HepG2 (cell line): ENCODE data around the gene TATDN3. TPM values are rescaled to one million over a fixed set of nuclear protein-coding genes. Genes with fewer than 3 reads are reported as not detected.

Experiments used
- BORCS8-MEF2B ChIP-seq: sonication (generic); formaldehyde crosslinking; IDR thresholded peaks from 2 replicates; pipeline ENCODE4 v1.8.0; 2022; ENCODE audit warnings: mild to moderate bottlenecking, missing genetic modification reagents
- CEBPB ChIP-seq: IDR thresholded peaks from 2 replicates; pipeline ENCODE4 v1.6.1; 2011; ENCODE audit warnings: low read depth, low read length, improper control_type of control experiment, borderline replicate concordance
- CHCHD3 ChIP-seq: sonication (generic); formaldehyde crosslinking; IDR thresholded peaks from 2 replicates; pipeline ENCODE4 v1.8.0; 2022; ENCODE audit warnings: mild to moderate bottlenecking, missing genetic modification reagents, moderate library complexity
- DMAP1 ChIP-seq: IDR thresholded peaks from 2 replicates; pipeline ENCODE4 v1.6.1; 2016
- FLYWCH1 ChIP-seq: sonication (generic); formaldehyde crosslinking; IDR thresholded peaks from 2 replicates; pipeline ENCODE4 v1.8.1; 2023; ENCODE audit warnings: mild to moderate bottlenecking, missing genetic modification reagents
- HOXA9 ChIP-seq: sonication (generic); formaldehyde crosslinking; IDR thresholded peaks from 2 replicates; pipeline ENCODE4 v1.8.1; 2022; ENCODE audit warnings: missing genetic modification reagents, mild to moderate bottlenecking, moderate library complexity, borderline replicate concordance
- IRX3 ChIP-seq: sonication (generic); formaldehyde crosslinking; IDR thresholded peaks from 2 replicates; pipeline ENCODE4 v1.8.1; 2023; ENCODE audit warnings: mild to moderate bottlenecking, low read depth, missing genetic modification reagents, borderline replicate concordance
- JARID2 ChIP-seq: sonication (generic); formaldehyde crosslinking; IDR thresholded peaks from 2 replicates; pipeline ENCODE4 v1.8.1; 2023; ENCODE audit warnings: missing genetic modification reagents, inconsistent platforms; ENCODE audit not compliant: insufficient replicate concordance
- KLF15 ChIP-seq: sonication (generic); formaldehyde crosslinking; IDR thresholded peaks from 2 replicates; pipeline ENCODE4 v1.8.1; 2023; ENCODE audit warnings: borderline replicate concordance, mild to moderate bottlenecking, inconsistent platforms, missing genetic modification reagents, mixed read lengths
- MAX ChIP-seq: IDR thresholded peaks from 2 replicates; pipeline ENCODE4 v1.6.1; 2012; ENCODE audit warnings: inconsistent platforms
- MEIS2 ChIP-seq: sonication (generic); formaldehyde crosslinking; IDR thresholded peaks from 2 replicates; pipeline ENCODE4 v1.9.0; 2021; ENCODE audit warnings: mild to moderate bottlenecking, missing genetic modification reagents
- MYNN ChIP-seq: sonication (generic); formaldehyde crosslinking; IDR thresholded peaks from 2 replicates; pipeline ENCODE4 v1.4.0; 2020; ENCODE audit warnings: mild to moderate bottlenecking, low read depth, missing genetic modification reagents
- RXRB ChIP-seq: IDR thresholded peaks from 2 replicates; pipeline ENCODE4 v1.6.1; 2016; ENCODE audit warnings: borderline replicate concordance, missing genetic modification reagents, missing compliant biosample characterization
- SNRNP70 ChIP-seq: fragments of 200-400 bp; formaldehyde crosslinking; IDR thresholded peaks from 2 replicates; pipeline ENCODE4 v1.6.1; 2017; ENCODE audit warnings: mild to moderate bottlenecking, low read depth, low read length, moderate library complexity
- SRF ChIP-seq: IDR thresholded peaks from 2 replicates; pipeline ENCODE4 v1.6.1; 2011; ENCODE audit warnings: mild to moderate bottlenecking, low read depth, low read length, moderate library complexity
- TOPORS ChIP-seq: sonication (generic); formaldehyde crosslinking; IDR thresholded peaks from 2 replicates; pipeline ENCODE4 v1.8.0; 2023; ENCODE audit warnings: mild to moderate bottlenecking, missing genetic modification reagents
- ZBTB3 ChIP-seq: sonication (generic); formaldehyde crosslinking; IDR thresholded peaks from 2 replicates; pipeline ENCODE4 v1.4.0; 2020; ENCODE audit warnings: low read depth, mild to moderate bottlenecking, moderate library complexity, missing genetic modification reagents, borderline replicate concordance
- ZKSCAN1 ChIP-seq: fragments of 150-350 bp; IDR thresholded peaks from 2 replicates; pipeline ENCODE4 v1.6.1; 2014; ENCODE audit warnings: low read length
- ZKSCAN8 ChIP-seq: IDR thresholded peaks from 2 replicates; pipeline ENCODE4 v1.6.1; 2016; ENCODE audit warnings: borderline replicate concordance, missing genetic modification reagents, missing compliant biosample characterization
- ZNF326 ChIP-seq: sonication (generic); formaldehyde crosslinking; IDR thresholded peaks from 2 replicates; pipeline ENCODE4 v1.4.0; 2020; ENCODE audit warnings: missing genetic modification reagents, borderline replicate concordance
- ZNF570 ChIP-seq: sonication (generic); formaldehyde crosslinking; IDR thresholded peaks from 2 replicates; pipeline ENCODE4 v1.4.0; 2020; ENCODE audit warnings: mild to moderate bottlenecking, missing genetic modification reagents, borderline replicate concordance
- ZNF780A ChIP-seq: sonication (generic); formaldehyde crosslinking; IDR thresholded peaks from 2 replicates; pipeline ENCODE4 v1.8.0; 2022; ENCODE audit warnings: mild to moderate bottlenecking, missing genetic modification reagents, moderate library complexity
- ZNF788 ChIP-seq: sonication (generic); formaldehyde crosslinking; IDR thresholded peaks from 2 replicates; pipeline ENCODE4 v1.5.0; 2020; ENCODE audit warnings: mild to moderate bottlenecking, missing genetic modification reagents, borderline replicate concordance
- polyA plus RNA-seq, 8 experiments: library from polyadenylated mRNA; depleted of rRNA in 3 of 8; stranded (reverse) in 7 of 8; unstranded in 1 of 8; fragments of >200 nt; fragmentation: Illumina TruSeq in 4 of 8; extraction: Trizol in 4 of 8; gene quantifications; 2 replicates each; pipeline versions ENCODE4 v1.2.1 to v1.2.3, GENCODE V29; 2011 to 2016; ENCODE audit warnings: low read depth in 4 of 8, missing spikeins in 1 of 8, mixed read lengths in 1 of 8; ENCODE audit not compliant: insufficient read depth in 1 of 8
- total RNA-seq, 5 experiments: library from RNA; depleted of rRNA; stranded (reverse); fragments of >200 nt; fragmentation: Illumina TruSeq; extraction: Trizol; gene quantifications; 2 replicates each; pipeline ENCODE4 v1.2.3, GENCODE V29; 2016; ENCODE audit warnings: low read depth in 1 of 5
- TF ChIP-seq, protein P1 (sequence below): sonication (generic); formaldehyde crosslinking; IDR thresholded peaks from 2 replicates; pipeline ENCODE4 v1.4.0; 2020; ENCODE audit warnings: missing genetic modification reagents, borderline replicate concordance
- TF ChIP-seq, protein P2 (sequence below): sonication (generic); formaldehyde crosslinking; IDR thresholded peaks from 2 replicates; pipeline ENCODE4 v1.4.0; 2020; ENCODE audit warnings: low read depth, mild to moderate bottlenecking, missing genetic modification reagents
- TF ChIP-seq, protein P3 (sequence below): sonication (generic); formaldehyde crosslinking; IDR thresholded peaks from 2 replicates; pipeline ENCODE4 v1.8.0; 2022; ENCODE audit warnings: missing genetic modification reagents, mild to moderate bottlenecking, borderline replicate concordance

The TATDN3 gene
- total and polyA plus RNA-seq, 2 of the 13 experiments (the other 11 are each of a cell fraction or from before 2014, with no cell fraction given), result 7.3 to 8.6 TPM

DNA sequence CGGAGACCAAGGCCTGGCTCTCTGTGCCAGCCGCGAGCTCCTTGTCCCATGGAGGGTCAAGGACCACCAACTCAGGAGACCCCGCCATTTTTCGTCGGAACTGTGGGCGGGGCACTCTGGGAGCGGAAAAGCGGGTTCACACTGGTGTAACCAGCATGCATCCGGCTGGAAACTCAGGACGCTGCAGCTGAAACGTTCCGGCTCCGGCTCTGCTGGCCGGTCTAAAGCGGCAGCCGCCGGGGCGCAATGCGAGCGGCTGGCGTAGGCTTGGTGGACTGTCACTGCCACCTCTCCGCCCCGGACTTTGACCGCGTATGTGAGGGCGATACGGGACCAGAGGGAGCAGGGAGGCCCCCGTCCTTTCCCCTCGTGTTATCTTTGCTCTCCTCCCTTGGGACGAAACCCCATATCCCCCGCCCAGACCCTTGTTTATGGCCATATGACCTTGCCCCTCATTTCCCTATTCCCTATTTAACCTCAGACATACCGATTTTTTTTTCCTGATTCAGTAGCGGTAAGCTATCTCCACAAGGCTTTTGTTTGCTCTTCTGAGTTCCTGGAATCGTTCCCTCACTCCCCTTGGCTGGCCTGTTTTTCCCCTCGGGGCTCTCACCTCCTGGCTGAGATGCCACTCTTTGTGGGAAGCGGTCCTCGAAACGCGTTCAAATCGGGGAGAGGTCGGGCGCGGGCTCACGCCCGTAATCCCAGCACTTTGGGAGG is at the start of gene TATDN3, which contains the start of gene NSL1 (continued):
- TF ChIP-seq CHCHD3 (CRISPR knock-in tag), result no peak
- TF ChIP-seq ZKSCAN1, result no peak
- TF ChIP-seq SRF, result peak; percentile 49; the same call in 1 of the 2 replicates
- peak; percentile 97; the same call in 1 of the 2 replicates for TF ChIP-seq ZNF788
- peak; percentile 89 for TF ChIP-seq RXRB
- TF ChIP-seq, protein P1, sequence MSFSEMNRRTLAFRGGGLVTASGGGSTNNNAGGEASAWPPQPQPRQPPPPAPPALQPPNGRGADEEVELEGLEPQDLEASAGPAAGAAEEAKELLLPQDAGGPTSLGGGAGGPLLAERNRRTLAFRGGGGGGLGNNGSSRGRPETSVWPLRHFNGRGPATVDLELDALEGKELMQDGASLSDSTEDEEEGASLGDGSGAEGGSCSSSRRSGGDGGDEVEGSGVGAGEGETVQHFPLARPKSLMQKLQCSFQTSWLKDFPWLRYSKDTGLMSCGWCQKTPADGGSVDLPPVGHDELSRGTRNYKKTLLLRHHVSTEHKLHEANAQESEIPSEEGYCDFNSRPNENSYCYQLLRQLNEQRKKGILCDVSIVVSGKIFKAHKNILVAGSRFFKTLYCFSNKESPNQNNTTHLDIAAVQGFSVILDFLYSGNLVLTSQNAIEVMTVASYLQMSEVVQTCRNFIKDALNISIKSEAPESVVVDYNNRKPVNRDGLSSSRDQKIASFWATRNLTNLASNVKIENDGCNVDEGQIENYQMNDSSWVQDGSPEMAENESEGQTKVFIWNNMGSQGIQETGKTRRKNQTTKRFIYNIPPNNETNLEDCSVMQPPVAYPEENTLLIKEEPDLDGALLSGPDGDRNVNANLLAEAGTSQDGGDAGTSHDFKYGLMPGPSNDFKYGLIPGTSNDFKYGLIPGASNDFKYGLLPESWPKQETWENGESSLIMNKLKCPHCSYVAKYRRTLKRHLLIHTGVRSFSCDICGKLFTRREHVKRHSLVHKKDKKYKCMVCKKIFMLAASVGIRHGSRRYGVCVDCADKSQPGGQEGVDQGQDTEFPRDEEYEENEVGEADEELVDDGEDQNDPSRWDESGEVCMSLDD (CRISPR knock-in tag), result peak; percentile 56; the same call in 1 of the 2 replicates
- peak; percentile 80; the same call in 1 of the 2 replicates for TF ChIP-seq HOXA9
- TF ChIP-seq TOPORS (CRISPR knock-in tag), result peak; percentile 86
- TF ChIP-seq MYNN, result no peak
- TF ChIP-seq IRX3 (CRISPR knock-in tag), result no peak; the same call in 1 of the 2 replicates
- no peak for TF ChIP-seq ZNF570 (CRISPR knock-in tag)
- TF ChIP-seq ZKSCAN8, result peak; percentile 96
- TF ChIP-seq MAX, result peak; percentile 86
- TF ChIP-seq JARID2 (CRISPR knock-in tag), result peak; percentile 74
- TF ChIP-seq ZNF326 (CRISPR knock-in tag), result 0 out of 2 replicates have a peak, but pooled peaks have one; percentile 9
- no peak for TF ChIP-seq FLYWCH1 (CRISPR knock-in tag)
- TF ChIP-seq KLF15 (CRISPR knock-in tag), result no peak; the same call in 1 of the 2 replicates
- TF ChIP-seq, protein P2, sequence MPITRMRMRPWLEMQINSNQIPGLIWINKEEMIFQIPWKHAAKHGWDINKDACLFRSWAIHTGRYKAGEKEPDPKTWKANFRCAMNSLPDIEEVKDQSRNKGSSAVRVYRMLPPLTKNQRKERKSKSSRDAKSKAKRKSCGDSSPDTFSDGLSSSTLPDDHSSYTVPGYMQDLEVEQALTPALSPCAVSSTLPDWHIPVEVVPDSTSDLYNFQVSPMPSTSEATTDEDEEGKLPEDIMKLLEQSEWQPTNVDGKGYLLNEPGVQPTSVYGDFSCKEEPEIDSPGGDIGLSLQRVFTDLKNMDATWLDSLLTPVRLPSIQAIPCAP, result 0 out of 2 replicates have a peak, but pooled peaks have one; percentile 42
- TF ChIP-seq ZNF780A, result no peak; the same call in 1 of the 2 replicates
- peak; percentile 80; the same call in 1 of the 2 replicates for TF ChIP-seq ZBTB3 (CRISPR knock-in tag)
- TF ChIP-seq MEIS2 (CRISPR knock-in tag), result peak; percentile 89
- peak; percentile 95 for TF ChIP-seq BORCS8-MEF2B
- TF ChIP-seq, protein P3, sequence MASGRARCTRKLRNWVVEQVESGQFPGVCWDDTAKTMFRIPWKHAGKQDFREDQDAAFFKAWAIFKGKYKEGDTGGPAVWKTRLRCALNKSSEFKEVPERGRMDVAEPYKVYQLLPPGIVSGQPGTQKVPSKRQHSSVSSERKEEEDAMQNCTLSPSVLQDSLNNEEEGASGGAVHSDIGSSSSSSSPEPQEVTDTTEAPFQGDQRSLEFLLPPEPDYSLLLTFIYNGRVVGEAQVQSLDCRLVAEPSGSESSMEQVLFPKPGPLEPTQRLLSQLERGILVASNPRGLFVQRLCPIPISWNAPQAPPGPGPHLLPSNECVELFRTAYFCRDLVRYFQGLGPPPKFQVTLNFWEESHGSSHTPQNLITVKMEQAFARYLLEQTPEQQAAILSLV (CRISPR knock-in tag), result peak; percentile 96
- peak; percentile 96 for TF ChIP-seq DMAP1
- TF ChIP-seq CEBPB, result no peak
- no peak for TF ChIP-seq SNRNP70
